Activated CD8-positive, alpha-beta T cell treated with anti-CD3 and anti-CD28 coated beads, Interleukin-2, amount 10 ng/mL, durations not matched to agents 7 days and 5 days (primary cell): ENCODE data around the gene GSN. TPM values are rescaled to one million over a fixed set of nuclear protein-coding genes. Genes with fewer than 3 reads are reported as not detected.

ENCODE experiments used
- ATAC-seq: fragments of 150-1000 bp; cut with Tn5 transposase; one replicate; pipeline ENCODE4 v1.10.0; 2021; ENCODE audit warnings: moderate library complexity
- CTCF ChIA-PET: fragments of 350-600 bp; sonication (Branson Sonifier 250); formaldehyde crosslinking; loops from one replicate; lab custom pipeline; 2021; ENCODE audit warnings: antibody characterized with exemption; lab: Charles Lee
- POLR2A ChIA-PET: fragments of 350-600 bp; sonication (Branson Sonifier 250); formaldehyde crosslinking; loops from one replicate; lab custom pipeline; 2021; ENCODE audit warnings: antibody characterized with exemption; lab: Charles Lee
- DNase-seq: peaks from one replicate; pipeline ENCODE4 v3.0.0-alpha.2; 2020
- H3K27ac Mint-ChIP-seq: one replicate; pipeline ENCODE4 v1.8.0; 2021; ENCODE audit warnings: mild to moderate bottlenecking, mixed read lengths
- H3K27me3 Mint-ChIP-seq: one replicate; pipeline ENCODE4 v1.8.0; 2021; ENCODE audit warnings: low read depth, mixed read lengths
- H3K36me3 Mint-ChIP-seq: one replicate; pipeline ENCODE4 v1.8.0; 2021; ENCODE audit warnings: low read depth, mixed read lengths
- H3K4me1 Mint-ChIP-seq: one replicate; pipeline ENCODE4 v1.8.0; 2021; ENCODE audit warnings: low read depth, mixed read lengths
- H3K4me3 Mint-ChIP-seq: one replicate; pipeline ENCODE4 v1.8.0; 2021; ENCODE audit warnings: mild to moderate bottlenecking, mixed read lengths
- H3K9me3 Mint-ChIP-seq: one replicate; pipeline ENCODE4 v1.8.0; 2022; ENCODE audit warnings: mixed read lengths; ENCODE audit not compliant: insufficient read depth
- total RNA-seq, 2 experiments: library from RNA; stranded (reverse); gene quantifications; one replicate each; pipeline ENCODE4 v1.2.3, GENCODE V29; 2021

GSN gene
- total RNA-seq, 2 experiments from 2014 or later, result 4.0 to 4.2 TPM

- H3K27me3 Mint-ChIP-seq, result peaks cover 23% of the 10 kb centered on the region
- no peak overlapping the region for H3K4me3 Mint-ChIP-seq
- DNase-seq (no peak), ATAC-seq (no peak)
- no peaks in the 10 kb centered on the region for H3K36me3 Mint-ChIP-seq
- H3K9me3 Mint-ChIP-seq, result no peaks in the 10 kb centered on the region
- peaks cover 15% of the 10 kb centered on the region for H3K4me1 Mint-ChIP-seq
- ChIA-PET CTCF (interaction anchor here (2.6 kb wide), 1 partner anchor 18 kb away, joined by 12 read pairs; no protein-coding TSS in a partner anchor), POLR2A (no interaction called here)
- no peak overlapping the region for H3K27ac Mint-ChIP-seq
These were observed 33.9 kb downstream of the GSN start for GRCh38 chr9:121301881-121302286.

GRCh38 chr9:121302341-121302740 is 34.4 kb downstream of the GSN start:
- H3K9me3 Mint-ChIP-seq, result no peaks in the 10 kb centered on the region
- H3K4me3 Mint-ChIP-seq, result no peak overlapping the region
- no peak for DNase-seq
- POLR2A ChIA-PET, result no interaction called here
- no peak overlapping the region for H3K27ac Mint-ChIP-seq
- H3K27me3 Mint-ChIP-seq, result peaks cover 23% of the 10 kb centered on the region
- no peaks in the 10 kb centered on the region for H3K36me3 Mint-ChIP-seq
- CTCF ChIA-PET, result interaction anchor here (1.1 to 2.6 kb wide), 2 partner anchors 18 to 98 kb away, joined by 3 to 12 read pairs; no protein-coding TSS in a partner anchor
- H3K4me1 Mint-ChIP-seq, result peaks cover 15% of the 10 kb centered on the region
- ATAC-seq, result no peak

GRCh38 chr9:121302786-121303185 is 34.8 kb downstream of the GSN start:
- Mint-ChIP-seq H3K4me3 (no peak overlapping the region), H3K36me3 (no peaks in the 10 kb centered on the region), H3K27me3 (peaks cover 23% of the 10 kb centered on the region), H3K27ac (no peak overlapping the region), H3K9me3 (no peaks in the 10 kb centered on the region), H3K4me1 (peaks cover 15% of the 10 kb centered on the region)
- CTCF ChIA-PET, result interaction anchor here (1.1 to 2.6 kb wide), 2 partner anchors 17 to 97 kb away, joined by 3 to 12 read pairs; no protein-coding TSS in a partner anchor
- DNase-seq, result no peak
- POLR2A ChIA-PET, result no interaction called here
- ATAC-seq, result no peak

GRCh38 chr9:121303456-121304451 is 35.8 kb downstream of the GSN start:
- no peaks in the 10 kb centered on the region for H3K36me3 Mint-ChIP-seq
- H3K4me1 Mint-ChIP-seq, result peaks cover 12% of the 10 kb centered on the region
- CTCF ChIA-PET, result interaction anchor here (1.1 to 2.6 kb wide), 3 partner anchors 16 to 96 kb away, joined by 3 to 12 read pairs (median 4); no protein-coding TSS in a partner anchor
- no peak for ATAC-seq
- H3K27ac Mint-ChIP-seq, result no peak overlapping the region
- POLR2A ChIA-PET, result no interaction called here
- no peak for DNase-seq
- peaks cover 15% of the 10 kb centered on the region for H3K27me3 Mint-ChIP-seq
- H3K4me3 Mint-ChIP-seq, result no peak overlapping the region
- H3K9me3 Mint-ChIP-seq, result no peaks in the 10 kb centered on the region

- peaks cover 10% of the 10 kb centered on the region for H3K27me3 Mint-ChIP-seq
- DNase-seq (no peak), ATAC-seq (no peak)
- no peaks in the 10 kb centered on the region for H3K36me3 Mint-ChIP-seq
- ChIA-PET CTCF (interaction anchor here (0.7 to 2.6 kb wide), 2 partner anchors 15 to 91 kb away, joined by 3 to 12 read pairs; no protein-coding TSS in a partner anchor), POLR2A (no interaction called here)
- no peak overlapping the region for H3K4me3 Mint-ChIP-seq
- no peak overlapping the region for H3K27ac Mint-ChIP-seq
- H3K9me3 Mint-ChIP-seq, result no peaks in the 10 kb centered on the region
- H3K4me1 Mint-ChIP-seq, result peaks cover 6% of the 10 kb centered on the region
These were observed 36.7 kb downstream of the GSN start for GRCh38 chr9:121304707-121305106.

GRCh38 chr9:121305269-121305994 is 37.5 kb downstream of the GSN start:
- H3K36me3 Mint-ChIP-seq, result no peaks in the 10 kb centered on the region
- no peak overlapping the region for H3K4me3 Mint-ChIP-seq
- H3K4me1 Mint-ChIP-seq, result peaks cover 1% of the 10 kb centered on the region
- no peaks in the 10 kb centered on the region for H3K9me3 Mint-ChIP-seq
- DNase-seq (no peak), ATAC-seq (no peak)
- ChIA-PET CTCF (interaction anchor here (0.7 to 1.7 kb wide), 2 partner anchors 15 to 92 kb away, joined by 3 to 5 read pairs; no protein-coding TSS in a partner anchor), POLR2A (interaction anchor here (0.6 kb wide), 1 partner anchor 98 kb away, joined by 4 read pairs; no protein-coding TSS in a partner anchor)
- H3K27me3 Mint-ChIP-seq, result peaks cover 5% of the 10 kb centered on the region
- H3K27ac Mint-ChIP-seq, result no peak overlapping the region

GRCh38 chr9:121307976-121308375 is 40.0 kb downstream of the GSN start:
- ChIA-PET CTCF (interaction anchor here (0.8 to 2.9 kb wide), 4 partner anchors 11 to 91 kb away, joined by 3 to 18 read pairs (median 4); no protein-coding TSS in a partner anchor), POLR2A (no interaction called here)
- H3K27ac Mint-ChIP-seq, result no peak overlapping the region
- ATAC-seq, result no peak
- H3K4me3 Mint-ChIP-seq, result no peak overlapping the region
- no peaks in the 10 kb centered on the region for H3K9me3 Mint-ChIP-seq
- H3K36me3 Mint-ChIP-seq, result no peaks in the 10 kb centered on the region
- DNase-seq, result no peak
- H3K4me1 Mint-ChIP-seq, result no peaks in the 10 kb centered on the region
- H3K27me3 Mint-ChIP-seq, result no peaks in the 10 kb centered on the region

GRCh38 chr9:121308765-121309164 is 40.8 kb downstream of the GSN start:
- ATAC-seq, result no peak
- no peak overlapping the region for H3K27ac Mint-ChIP-seq
- no peaks in the 10 kb centered on the region for H3K36me3 Mint-ChIP-seq
- DNase-seq, result no peak
- ChIA-PET POLR2A (no interaction called here), CTCF (interaction anchor here (0.9 to 2.9 kb wide), 4 partner anchors 11 to 91 kb away, joined by 3 to 18 read pairs (median 5); no protein-coding TSS in a partner anchor)
- no peak overlapping the region for H3K4me3 Mint-ChIP-seq
- H3K4me1 Mint-ChIP-seq, result no peaks in the 10 kb centered on the region
- no peaks in the 10 kb centered on the region for H3K27me3 Mint-ChIP-seq
- H3K9me3 Mint-ChIP-seq, result no peaks in the 10 kb centered on the region

- no peaks in the 10 kb centered on the region for H3K36me3 Mint-ChIP-seq
- ChIA-PET POLR2A (no interaction called here), CTCF (interaction anchor here (1.9 to 2.9 kb wide), 3 partner anchors 10 to 96 kb away, joined by 6 to 18 read pairs (median 8); no protein-coding TSS in a partner anchor)
- H3K27ac Mint-ChIP-seq, result no peak overlapping the region
- no peaks in the 10 kb centered on the region for H3K9me3 Mint-ChIP-seq
- ATAC-seq, result no peak
- no peaks in the 10 kb centered on the region for H3K27me3 Mint-ChIP-seq
- DNase-seq, result no peak
- no peaks in the 10 kb centered on the region for H3K4me1 Mint-ChIP-seq
- no peak overlapping the region for H3K4me3 Mint-ChIP-seq
These were observed 41.2 kb downstream of the GSN start for GRCh38 chr9:121309171-121309570.

- POLR2A ChIA-PET, result no interaction called here
- Mint-ChIP-seq H3K4me1 (no peaks in the 10 kb centered on the region), H3K27ac (no peak overlapping the region), H3K36me3 (no peaks in the 10 kb centered on the region), H3K27me3 (no peaks in the 10 kb centered on the region), H3K4me3 (no peak overlapping the region), H3K9me3 (no peaks in the 10 kb centered on the region)
- DNase-seq (no peak), ATAC-seq (no peak)
- CTCF ChIA-PET, result interaction anchor here (1.9 to 2.9 kb wide), 3 partner anchors 9 to 97 kb away, joined by 6 to 18 read pairs (median 8); no protein-coding TSS in a partner anchor
These were observed 42.0 kb downstream of the GSN start for GRCh38 chr9:121309833-121310425.

- Mint-ChIP-seq H3K27me3 (no peaks in the 10 kb centered on the region), H3K9me3 (no peaks in the 10 kb centered on the region), H3K4me3 (no peak overlapping the region), H3K4me1 (no peaks in the 10 kb centered on the region), H3K36me3 (no peaks in the 10 kb centered on the region), H3K27ac (no peak overlapping the region)
- ATAC-seq (no peak), DNase-seq (no peak)
- POLR2A ChIA-PET, result no interaction called here
- CTCF ChIA-PET, result interaction anchor here (1.1 to 2.0 kb wide), 3 partner anchors 9 to 97 kb away, joined by 4 to 8 read pairs (median 6); no protein-coding TSS in a partner anchor
These were observed 42.6 kb downstream of the GSN start for GRCh38 chr9:121310571-121310970.
